Cerebellar nuclear complex (tissue), 1 donor: ENCODE measurements around the gene SLC30A4.
A peak's percentile ranks its signal among the peaks of the same experiment; 100 is the strongest.
"Not testable (repeated sequence)": the region's sequence is repeated elsewhere in the genome, so short reads cannot be mapped to it uniquely, and the experiment has no call there.

Source experiments
- DNase-seq, 2 experiments: peaks; one replicate each; lab custom pipeline; 2025; lab: John Stamatoyannopoulos, UW

SLC30A4 gene

GRCh38 chr15:45510758-45511280 is 11.7 kb downstream of the SLC30A4 start:
- DNase-seq: no peak

- not testable (repeated sequence) for DNase-seq
Measured at GRCh38 chr15:45507143-45507542, 15.4 kb downstream of the SLC30A4 start.

- DNase-seq: no peak
Measured at GRCh38 chr15:45499426-45499825, 23.1 kb downstream of the SLC30A4 start.

- no peak for DNase-seq
Measured at GRCh38 chr15:45498701-45499100, 23.9 kb downstream of the SLC30A4 start.

- no peak for DNase-seq
Measured at GRCh38 chr15:45497261-45497660, 25.3 kb downstream of the SLC30A4 start.

GRCh38 chr15:45496658-45497057 is 25.9 kb downstream of the SLC30A4 start:
- DNase-seq: no peak

- no peak for DNase-seq
Measured at GRCh38 chr15:45495588-45495987, 27.0 kb downstream of the SLC30A4 start.

- no peak for DNase-seq
Measured at GRCh38 chr15:45489690-45490238, 32.8 kb downstream of the SLC30A4 start.

- DNase-seq: no peak
Measured at GRCh38 chr15:45486317-45486716, 36.2 kb downstream of the SLC30A4 start.

- no peak for DNase-seq
Measured at GRCh38 chr15:45481135-45481534, 41.4 kb downstream of the SLC30A4 start.

GRCh38 chr15:45476410-45476809 is 46.1 kb downstream of the SLC30A4 start:
- DNase-seq: no peak

- DNase-seq: no peak
Measured at GRCh38 chr15:45474799-45475198, 47.8 kb downstream of the SLC30A4 start.

GRCh38 chr15:45473068-45473467 is 49.5 kb downstream of the SLC30A4 start:
- DNase-seq: no peak

GRCh38 chr15:45471151-45471550 is 51.4 kb downstream of the SLC30A4 start:
- no peak for DNase-seq

GRCh38 chr15:45469441-45469840 is 53.1 kb downstream of the SLC30A4 start:
- DNase-seq: no peak

- no peak for DNase-seq
Measured at GRCh38 chr15:45469027-45469426, 53.5 kb downstream of the SLC30A4 start.

- DNase-seq: no peak
Measured at GRCh38 chr15:45468294-45468693, 54.3 kb downstream of the SLC30A4 start.

- peak in 1 of 2 experiments; percentile 33 for DNase-seq
Measured at GRCh38 chr15:45458746-45459403, 63.7 kb downstream of the SLC30A4 start.

- peak in 1 of 2 experiments; percentile 73 for DNase-seq
Measured at GRCh38 chr15:45457641-45458539, 64.7 kb downstream of the SLC30A4 start.

GRCh38 chr15:45457220-45457619 is 65.3 kb downstream of the SLC30A4 start:
- DNase-seq: no peak

- DNase-seq: no peak
Measured at GRCh38 chr15:45456212-45457106, 66.1 kb downstream of the SLC30A4 start.

GRCh38 chr15:45454814-45455213 is 67.7 kb downstream of the SLC30A4 start:
- DNase-seq: no peak
